Ectodermal cell (in vitro differentiated cells): ENCODE data around the gene RAI1.

ENCODE experiments used
- H3K27ac ChIP-seq: 2 replicates; pipeline ENCODE4 v1.7.0; 2013; ENCODE audit warnings: mild to moderate bottlenecking, low read depth, low read length; ENCODE audit not compliant: insufficient read depth, poor library complexity, severe bottlenecking
- H3K27me3 ChIP-seq: 2 replicates; pipeline ENCODE4 v1.7.0; 2013; ENCODE audit warnings: mild to moderate bottlenecking, low read length; ENCODE audit not compliant: insufficient read depth, control insufficient read depth, poor library complexity, severe bottlenecking
- H3K36me3 ChIP-seq: one replicate; pipeline ENCODE4 v1.7.0; 2013; ENCODE audit warnings: low read length; ENCODE audit not compliant: control insufficient read depth, insufficient read depth
- H3K4me1 ChIP-seq: one replicate; pipeline ENCODE4 v1.7.0; 2013; ENCODE audit warnings: low read length; ENCODE audit not compliant: control insufficient read depth, insufficient read depth
- H3K4me3 ChIP-seq: 2 replicates; pipeline ENCODE4 v1.7.0; 2013; ENCODE audit warnings: low read depth, low read length, control low read depth; ENCODE audit not compliant: insufficient read depth
- H3K9me3 ChIP-seq: 2 replicates; pipeline ENCODE4 v1.7.0; 2013; ENCODE audit warnings: mild to moderate bottlenecking, low read length, moderate library complexity; ENCODE audit not compliant: control insufficient read depth
- WGBS, 2 experiments: methylation state at CpG; one replicate each; pipeline ENCODE4 v1.1.7; 2013; ENCODE audit warnings: missing lambda C conversion rate in 2 of 2; 5-methylcytosine and 5-hydroxymethylcytosine counted together

RAI1 gene

DNA sequence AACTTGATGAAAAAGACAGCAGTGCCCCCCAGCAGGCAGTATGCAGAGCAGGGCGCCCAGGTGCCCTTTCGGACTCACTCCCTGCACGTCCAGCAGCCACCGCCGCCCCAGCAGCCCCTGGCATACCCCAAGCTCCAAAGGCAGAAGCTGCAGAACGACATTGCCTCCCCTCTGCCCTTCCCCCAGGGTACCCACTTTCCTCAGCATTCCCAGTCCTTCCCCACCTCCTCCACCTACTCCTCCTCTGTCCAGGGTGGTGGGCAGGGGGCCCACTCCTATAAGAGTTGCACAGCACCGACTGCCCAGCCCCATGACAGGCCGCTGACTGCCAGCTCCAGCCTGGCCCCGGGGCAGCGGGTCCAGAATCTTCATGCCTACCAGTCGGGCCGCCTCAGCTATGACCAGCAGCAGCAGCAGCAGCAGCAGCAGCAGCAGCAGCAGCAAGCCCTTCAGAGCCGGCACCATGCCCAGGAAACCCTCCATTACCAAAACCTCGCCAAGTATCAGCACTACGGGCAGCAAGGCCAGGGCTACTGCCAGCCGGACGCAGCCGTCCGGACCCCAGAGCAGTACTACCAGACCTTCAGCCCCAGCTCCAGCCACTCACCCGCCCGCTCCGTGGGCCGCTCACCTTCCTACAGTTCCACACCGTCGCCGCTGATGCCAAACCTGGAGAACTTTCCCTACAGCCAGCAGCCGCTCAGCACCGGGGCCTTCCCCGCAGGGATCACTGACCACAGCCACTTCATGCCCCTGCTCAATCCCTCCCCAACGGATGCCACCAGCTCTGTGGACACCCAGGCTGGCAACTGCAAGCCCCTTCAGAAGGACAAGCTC is 112.3 kb downstream of the RAI1 start:
- H3K27me3 ChIP-seq, result peaks cover 8% of the 10 kb centered on the region
- H3K4me3 ChIP-seq, result no peak overlapping the region
- H3K36me3 ChIP-seq, result peaks cover 14% of the 10 kb centered on the region
- no peaks in the 10 kb centered on the region for H3K9me3 ChIP-seq
- H3K27ac ChIP-seq, result no peak overlapping the region
- WGBS, 2 experiments, result 93 to 96% methylated on average over 30 of the region's 30 CpGs
- H3K4me1 ChIP-seq, result peaks cover 44% of the 10 kb centered on the region

DNA sequence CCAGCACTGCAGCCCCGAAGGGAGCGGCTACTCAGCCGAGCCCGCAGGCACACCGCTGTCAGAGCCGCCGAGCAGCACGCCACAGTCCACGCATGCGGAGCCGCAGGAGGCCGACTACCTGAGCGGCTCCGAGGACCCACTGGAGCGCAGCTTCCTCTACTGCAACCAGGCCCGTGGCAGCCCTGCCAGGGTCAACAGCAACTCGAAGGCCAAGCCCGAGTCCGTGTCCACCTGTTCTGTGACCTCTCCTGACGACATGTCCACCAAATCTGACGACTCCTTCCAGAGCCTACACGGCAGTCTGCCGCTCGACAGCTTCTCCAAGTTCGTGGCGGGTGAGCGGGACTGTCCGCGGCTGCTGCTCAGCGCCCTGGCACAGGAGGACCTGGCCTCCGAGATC is 113.1 kb downstream of the RAI1 start:
- Histone ChIP-seq H3K4me1 (peaks cover 47% of the 10 kb centered on the region), H3K36me3 (peaks cover 14% of the 10 kb centered on the region), H3K27ac (no peak overlapping the region), H3K27me3 (peaks cover 8% of the 10 kb centered on the region), H3K9me3 (no peaks in the 10 kb centered on the region), H3K4me3 (no peak overlapping the region)
- WGBS, 2 experiments, result 95 to 96% methylated on average over 31 of the region's 31 CpGs

- peaks cover 41% of the 10 kb centered on the region for H3K4me1 ChIP-seq
- H3K27ac ChIP-seq, result no peak overlapping the region
- 94% methylated on average over 12 of the region's 12 CpGs for WGBS, 2 experiments
- peaks cover 8% of the 10 kb centered on the region for H3K27me3 ChIP-seq
- H3K36me3 ChIP-seq, result peaks cover 14% of the 10 kb centered on the region
- no peak overlapping the region for H3K4me3 ChIP-seq
- H3K9me3 ChIP-seq, result no peaks in the 10 kb centered on the region
Measured at GRCh38 chr17:17795296-17795695, 114.0 kb downstream of the RAI1 start.

DNA sequence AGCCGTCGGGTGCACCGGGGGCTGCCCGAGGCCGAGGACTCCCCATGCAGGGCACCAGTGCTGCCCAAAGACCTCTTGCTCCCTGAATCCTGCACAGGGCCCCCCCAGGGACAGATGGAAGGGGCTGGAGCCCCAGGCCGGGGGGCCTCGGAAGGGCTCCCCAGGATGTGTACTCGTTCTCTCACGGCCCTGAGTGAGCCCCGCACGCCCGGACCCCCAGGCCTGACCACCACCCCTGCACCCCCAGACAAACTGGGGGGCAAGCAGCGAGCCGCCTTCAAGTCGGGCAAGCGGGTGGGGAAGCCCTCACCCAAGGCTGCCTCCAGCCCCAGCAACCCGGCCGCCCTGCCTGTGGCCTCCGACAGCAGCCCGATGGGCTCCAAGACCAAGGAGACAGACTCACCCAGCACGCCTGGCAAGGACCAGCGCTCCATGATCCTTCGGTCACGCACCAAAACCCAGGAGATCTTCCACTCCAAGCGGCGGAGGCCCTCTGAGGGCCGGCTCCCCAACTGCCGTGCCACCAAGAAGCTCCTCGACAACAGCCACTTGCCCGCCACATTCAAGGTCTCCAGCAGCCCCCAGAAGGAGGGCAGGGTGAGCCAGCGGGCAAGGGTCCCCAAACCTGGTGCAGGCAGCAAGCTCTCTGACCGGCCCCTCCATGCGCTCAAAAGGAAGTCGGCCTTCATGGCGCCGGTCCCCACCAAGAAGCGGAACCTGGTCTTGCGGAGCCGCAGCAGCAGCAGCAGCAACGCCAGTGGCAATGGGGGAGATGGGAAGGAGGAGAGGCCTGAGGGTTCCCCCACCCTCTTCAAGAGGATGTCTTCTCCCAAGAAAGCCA is 114.9 kb downstream of the RAI1 start:
- Histone ChIP-seq H3K27me3 (peaks cover 8% of the 10 kb centered on the region), H3K36me3 (peaks cover 14% of the 10 kb centered on the region), H3K27ac (no peak overlapping the region), H3K4me3 (no peak overlapping the region), H3K4me1 (peaks cover 33% of the 10 kb centered on the region), H3K9me3 (no peaks in the 10 kb centered on the region)
- WGBS, 2 experiments, result 95 to 96% methylated on average over 40 of the region's 40 CpGs

DNA sequence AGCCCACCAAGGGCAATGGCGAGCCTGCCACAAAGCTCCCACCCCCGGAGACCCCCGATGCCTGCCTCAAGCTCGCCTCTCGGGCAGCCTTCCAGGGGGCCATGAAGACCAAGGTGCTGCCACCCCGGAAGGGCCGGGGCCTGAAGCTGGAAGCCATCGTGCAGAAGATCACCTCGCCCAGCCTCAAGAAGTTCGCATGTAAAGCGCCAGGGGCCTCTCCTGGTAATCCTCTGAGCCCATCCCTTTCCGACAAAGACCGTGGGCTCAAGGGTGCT is 115.5 kb downstream of the RAI1 start:
- no peaks in the 10 kb centered on the region for H3K9me3 ChIP-seq
- 94 to 95% methylated on average over 13 of the region's 13 CpGs for WGBS, 2 experiments
- no peak overlapping the region for H3K4me3 ChIP-seq
- peaks cover 5% of the 10 kb centered on the region for H3K27me3 ChIP-seq
- peaks cover 14% of the 10 kb centered on the region for H3K36me3 ChIP-seq
- no peak overlapping the region for H3K27ac ChIP-seq
- peaks cover 27% of the 10 kb centered on the region for H3K4me1 ChIP-seq

DNA sequence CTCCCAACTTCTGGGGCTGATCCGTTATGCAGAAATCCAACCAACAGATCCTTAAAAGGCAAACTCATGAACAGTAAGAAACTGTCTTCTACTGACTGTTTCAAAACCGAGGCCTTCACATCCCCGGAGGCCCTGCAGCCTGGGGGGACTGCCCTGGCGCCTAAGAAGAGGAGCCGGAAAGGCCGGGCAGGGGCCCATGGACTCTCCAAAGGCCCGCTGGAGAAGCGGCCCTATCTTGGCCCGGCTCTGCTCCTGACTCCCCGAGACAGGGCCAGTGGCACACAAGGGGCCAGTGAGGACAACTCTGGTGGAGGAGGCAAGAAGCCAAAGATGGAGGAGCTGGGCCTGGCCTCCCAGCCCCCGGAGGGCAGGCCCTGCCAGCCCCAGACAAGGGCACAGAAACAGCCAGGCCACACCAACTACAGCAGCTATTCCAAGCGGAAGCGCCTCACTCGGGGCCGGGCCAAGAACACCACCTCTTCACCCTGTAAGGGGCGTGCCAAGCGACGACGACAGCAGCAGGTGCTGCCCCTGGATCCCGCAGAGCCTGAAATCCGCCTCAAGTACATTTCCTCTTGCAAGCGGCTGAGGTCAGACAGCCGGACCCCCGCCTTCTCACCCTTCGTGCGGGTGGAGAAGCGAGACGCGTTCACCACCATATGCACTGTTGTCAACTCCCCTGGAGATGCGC is 116.0 kb downstream of the RAI1 start:
- no peaks in the 10 kb centered on the region for H3K9me3 ChIP-seq

DNA sequence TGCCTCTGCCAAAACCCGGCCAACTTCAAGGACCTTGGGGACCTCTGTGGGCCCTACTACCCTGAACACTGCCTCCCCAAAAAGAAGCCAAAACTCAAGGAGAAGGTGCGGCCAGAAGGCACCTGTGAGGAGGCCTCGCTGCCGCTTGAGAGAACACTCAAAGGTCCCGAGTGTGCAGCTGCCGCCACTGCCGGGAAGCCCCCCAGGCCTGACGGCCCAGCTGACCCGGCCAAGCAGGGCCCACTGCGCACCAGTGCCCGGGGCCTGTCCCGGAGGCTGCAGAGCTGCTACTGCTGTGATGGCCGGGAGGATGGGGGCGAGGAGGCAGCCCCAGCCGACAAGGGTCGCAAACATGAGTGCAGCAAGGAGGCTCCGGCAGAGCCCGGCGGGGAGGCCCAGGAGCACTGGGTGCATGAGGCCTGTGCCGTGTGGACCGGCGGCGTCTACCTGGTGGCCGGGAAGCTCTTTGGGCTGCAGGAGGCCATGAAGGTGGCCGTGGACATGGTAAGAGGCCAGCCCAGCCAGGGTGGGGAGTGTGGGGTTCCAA is 116.8 kb downstream of the RAI1 start:
- H3K36me3 ChIP-seq, result peaks cover 14% of the 10 kb centered on the region
- H3K4me1 ChIP-seq, result peaks cover 15% of the 10 kb centered on the region
- H3K27me3 ChIP-seq, result no peaks in the 10 kb centered on the region
- H3K4me3 ChIP-seq, result no peak overlapping the region
- no peak overlapping the region for H3K27ac ChIP-seq
- WGBS, 2 experiments, result 94 to 96% methylated on average over 25 of the region's 25 CpGs
- no peaks in the 10 kb centered on the region for H3K9me3 ChIP-seq

More for the DNA sequence above, 116.0 kb downstream of the RAI1 start:
- Histone ChIP-seq H3K27me3 (no peaks in the 10 kb centered on the region), H3K4me3 (no peak overlapping the region), H3K4me1 (peaks cover 22% of the 10 kb centered on the region), H3K36me3 (peaks cover 14% of the 10 kb centered on the region), H3K27ac (no peak overlapping the region)
- 95% methylated on average over 30 of the region's 30 CpGs for WGBS, 2 experiments

DNA sequence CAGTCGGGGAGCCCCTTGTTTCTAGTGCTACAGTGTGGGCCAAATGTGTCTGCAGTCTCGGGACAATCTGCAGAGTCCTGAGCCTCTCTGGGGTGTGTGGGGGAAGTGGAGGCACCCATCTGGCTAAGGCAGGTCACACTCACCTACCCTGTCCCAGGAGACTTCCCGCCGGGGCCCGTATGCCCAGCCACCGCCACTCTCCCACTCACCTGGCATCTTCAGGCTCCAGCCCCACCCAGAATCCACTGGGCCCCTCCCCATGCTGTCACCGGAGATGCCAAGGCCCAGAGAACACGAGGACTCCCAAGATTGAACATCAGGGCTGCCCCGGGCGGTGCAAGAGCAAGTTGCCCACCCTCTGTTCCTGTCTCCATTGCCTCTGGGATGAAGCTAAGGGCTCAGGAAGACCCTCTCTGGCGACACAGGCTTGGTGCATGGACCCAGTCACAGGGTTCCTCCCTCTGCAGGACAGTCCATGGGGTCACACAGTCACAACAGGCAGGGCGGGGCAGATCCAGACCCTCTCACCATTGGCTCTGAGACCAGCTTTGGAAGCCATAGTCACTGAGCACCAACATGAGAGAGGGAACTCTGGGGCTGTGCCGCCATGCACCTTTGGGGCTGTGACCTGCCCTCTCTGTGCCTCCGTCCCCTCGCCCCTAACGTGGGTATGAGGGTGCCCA is 117.5 kb downstream of the RAI1 start:
- peaks cover 11% of the 10 kb centered on the region for H3K36me3 ChIP-seq

DNA sequence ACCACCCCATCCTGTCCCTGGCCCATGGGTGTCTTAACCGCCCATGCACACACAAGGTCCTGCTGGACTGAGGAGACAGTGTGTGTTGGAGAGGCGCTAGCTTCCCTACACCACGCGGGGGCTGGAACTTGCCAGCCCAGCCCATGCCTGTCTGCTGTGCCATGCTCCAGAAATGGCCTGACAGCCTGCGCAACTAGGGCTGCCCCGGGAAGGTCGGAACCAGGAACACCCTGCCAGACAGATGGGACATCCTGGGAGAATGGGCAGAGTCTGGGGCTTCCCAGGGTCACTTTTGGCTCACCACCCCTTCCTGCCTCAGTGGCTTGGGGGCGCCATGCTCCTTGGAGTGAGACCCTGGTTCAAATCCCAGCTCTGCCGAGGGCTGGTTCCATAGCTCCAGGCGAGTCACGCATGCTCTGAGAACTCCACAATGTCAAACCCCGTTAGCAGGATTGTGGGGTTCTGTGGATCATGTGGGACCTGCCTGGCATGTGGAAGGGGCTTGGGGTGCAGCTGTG is 119.3 kb downstream of the RAI1 start:
- Histone ChIP-seq H3K4me3 (no peak overlapping the region), H3K27me3 (no peaks in the 10 kb centered on the region), H3K4me1 (peaks cover 12% of the 10 kb centered on the region), H3K9me3 (no peaks in the 10 kb centered on the region), H3K36me3 (peaks cover 10% of the 10 kb centered on the region), H3K27ac (no peak overlapping the region)
- WGBS, 2 experiments, result 94 to 95% methylated on average over 12 of the region's 12 CpGs

More for the DNA sequence above, 117.5 kb downstream of the RAI1 start:
- no peaks in the 10 kb centered on the region for H3K9me3 ChIP-seq
- H3K4me1 ChIP-seq, result peaks cover 12% of the 10 kb centered on the region
- H3K27me3 ChIP-seq, result no peaks in the 10 kb centered on the region
- H3K4me3 ChIP-seq, result no peak overlapping the region
- 93 to 94% methylated on average over 16 of the region's 16 CpGs for WGBS, 2 experiments
- no peak overlapping the region for H3K27ac ChIP-seq
